Naive thymus-derived CD8-positive, alpha-beta T cell (primary cell): Measurements from ENCODE around the gene BCL6. TPM values are rescaled to one million over a fixed set of nuclear protein-coding genes. Genes with fewer than 3 reads are reported as not detected.

Experiments used
- ATAC-seq, 2 donors: fragments of 150-1000 bp; cut with Tn5 transposase in 1 of 2; sonication (Bioruptor Pico), chemical (Tn5 transposase) in 1 of 2; 1 replicate in 1 of 2; 2 replicates in 1 of 2; pipeline ENCODE4 v1.10.0; 2021; ENCODE audit warnings: mild to moderate bottlenecking in 2 of 2, moderate library complexity in 2 of 2
- POLR2A ChIA-PET: fragments of 350-600 bp; sonication (Branson Sonifier 250); formaldehyde crosslinking; loops from one replicate; lab custom pipeline; 2021; ENCODE audit warnings: antibody characterized with exemption; lab: Charles Lee
- DNase-seq, 10 donors: peaks; one replicate each; pipeline versions ENCODE4 v3.0.0 to v3.0.0-alpha.2; 2020 to 2022
- H3K27ac Mint-ChIP-seq, 10 donors: one replicate each; pipeline ENCODE4 v1.8.0; 2020 to 2022; ENCODE audit warnings: mild to moderate bottlenecking in 10 of 10, mixed read lengths in 10 of 10, moderate library complexity in 4 of 10, inconsistent platforms in 1 of 10
- H3K27me3 Mint-ChIP-seq, 5 donors: one replicate each; pipeline ENCODE4 v1.8.0; 2021 to 2022; ENCODE audit warnings: mixed read lengths in 5 of 5
- H3K36me3 Mint-ChIP-seq, 3 donors: one replicate each; pipeline ENCODE4 v1.8.0; 2020 to 2022; ENCODE audit warnings: mixed read lengths in 3 of 3, mild to moderate bottlenecking in 2 of 3, inconsistent platforms in 1 of 3
- H3K4me1 Mint-ChIP-seq, 4 donors: one replicate each; pipeline ENCODE4 v1.8.0; 2021 to 2022; ENCODE audit warnings: mixed read lengths in 4 of 4
- H3K4me3 Mint-ChIP-seq, 10 donors: one replicate each; pipeline ENCODE4 v1.8.0; 2020 to 2022; ENCODE audit warnings: mild to moderate bottlenecking in 10 of 10, mixed read lengths in 10 of 10, moderate library complexity in 6 of 10, inconsistent platforms in 1 of 10
- H3K9me3 Mint-ChIP-seq, 9 donors: one replicate each; pipeline ENCODE4 v1.8.0; 2020 to 2022; ENCODE audit warnings: mixed read lengths in 9 of 9, mild to moderate bottlenecking in 3 of 9, inconsistent platforms in 1 of 9, moderate library complexity in 1 of 9
- polyA plus RNA-seq, 3 donors: library from polyadenylated mRNA; unstranded; fragments of 300-500 nt; fragmentation: Illumina TruSeq; gene quantifications; one replicate each; pipeline ENCODE4 v1.2.3, GENCODE V29; 2021
- total RNA-seq, 8 experiments: library from RNA in 2 of 8; stranded (reverse) in 2 of 8; gene quantifications; one replicate each; pipeline ENCODE4 v1.2.3 and lab custom pipeline; 2021 to 2026

BCL6 gene
- 10 to 100 TPM; 21.3 to 23.0 TPM for total RNA-seq
- polyA plus RNA-seq = 1 to 10 TPM; 1.1 to 2.7 (median 2.3) TPM
- total RNA-seq (lab: John Stamatoyannopoulos, UW) = 7.9 to 32.5 (median 25.8) reads per million in 6 experiments

DNA sequence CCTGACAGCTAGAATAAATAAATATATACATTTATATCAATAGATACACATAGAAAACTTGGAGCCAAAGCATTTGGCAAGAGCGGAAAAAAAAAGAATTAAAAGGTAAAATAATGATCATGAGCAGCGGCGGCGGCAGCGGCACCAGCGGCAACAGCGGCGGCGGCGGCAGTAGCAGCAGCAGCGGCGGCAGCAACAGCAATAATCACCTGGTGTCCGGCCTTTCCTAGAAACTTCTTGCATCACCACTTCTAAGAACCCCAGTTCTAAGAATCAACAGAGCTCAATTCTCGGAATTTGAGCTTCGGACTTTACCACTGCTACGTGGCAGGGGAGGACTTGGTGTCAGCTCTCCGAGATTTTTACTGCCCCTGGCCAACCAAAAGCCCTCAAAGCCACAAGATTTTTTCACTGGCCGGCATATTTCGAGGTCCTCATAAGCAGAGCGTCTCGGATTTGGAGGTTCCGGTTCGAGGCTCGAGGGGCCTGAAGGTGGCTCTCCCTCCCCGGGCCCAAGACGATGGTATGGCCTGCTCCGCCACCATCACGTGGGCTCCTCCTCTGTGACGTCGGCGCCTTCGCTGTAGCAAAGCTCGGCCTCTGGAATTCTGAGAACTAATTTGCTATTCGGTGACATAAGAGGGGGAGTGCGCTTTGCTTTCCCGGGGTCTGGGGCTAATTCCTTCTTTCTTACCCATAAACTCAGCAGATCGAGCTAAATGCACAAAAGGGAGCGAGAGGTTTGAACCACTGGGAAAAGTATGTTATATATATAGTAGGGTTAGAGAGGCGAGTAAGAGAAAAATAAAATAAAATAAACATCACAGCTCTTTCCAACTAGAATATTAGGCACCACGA lies at the start of gene BCL6:
Gene BCL6 (minus strand): TSS at position 268 of the 858 bp plus-strand sequence. CDS start 11,775 bp downstream, outside the sequence.
- Mint-ChIP-seq H3K4me3 (peak within 1 kb of the TSS; percentile 94 to 100 (median 96)), H3K4me1 (peaks cover 35 to 91% (median 70%) of the 10 kb centered on the region in 4 donors), H3K27me3 (peaks cover 0 to 4% (median 0%) of the 10 kb centered on the region in 5 donors), H3K36me3 (peaks cover 0 to 6% (median 0%) of the 10 kb centered on the region in 3 donors), H3K27ac (peak within 1 kb of the TSS; percentile 98 to 100 (median 100)), H3K9me3 (no peaks in the 10 kb centered on the region)
- DNase-seq = peak; percentile 70 to 97 (median 91)
- ATAC-seq = peak; percentile 47 to 65
- POLR2A ChIA-PET = interaction anchor here (0.6 to 1.2 kb wide), 10 partner anchors 15 to 1399 kb away, joined by 3 to 8 read pairs (median 4); no protein-coding TSS in a partner anchor

- Mint-ChIP-seq H3K4me1 (peaks cover 24 to 32% (median 27%) of the 10 kb centered on the region in 4 donors), H3K9me3 (no peaks in the 10 kb centered on the region), H3K27ac (no peak overlapping the region), H3K4me3 (no peak overlapping the region), H3K27me3 (peaks cover 0 to 11% (median 0%) of the 10 kb centered on the region in 5 donors), H3K36me3 (no peaks in the 10 kb centered on the region)
- DNase-seq = no peak
- POLR2A ChIA-PET = no interaction called here
- no peak for ATAC-seq
Observed at GRCh38 chr3:187794731-187795130, 49.5 kb upstream of the BCL6 start.

GRCh38 chr3:187793618-187794017 lies 48.4 kb upstream of the BCL6 start:
- no peaks in the 10 kb centered on the region for H3K36me3 Mint-ChIP-seq
- POLR2A ChIA-PET = no interaction called here
- no peak for DNase-seq
- H3K27ac Mint-ChIP-seq = no peak overlapping the region
- H3K4me3 Mint-ChIP-seq = no peak overlapping the region
- H3K4me1 Mint-ChIP-seq = peaks cover 13 to 21% (median 20%) of the 10 kb centered on the region in 4 donors
- H3K27me3 Mint-ChIP-seq = peaks cover 0 to 11% (median 0%) of the 10 kb centered on the region in 5 donors
- ATAC-seq = no peak
- H3K9me3 Mint-ChIP-seq = no peaks in the 10 kb centered on the region

GRCh38 chr3:187792521-187792920 lies 47.3 kb upstream of the BCL6 start:
- Mint-ChIP-seq H3K9me3 (no peaks in the 10 kb centered on the region), H3K4me1 (peaks cover 2 to 13% (median 12%) of the 10 kb centered on the region in 4 donors), H3K36me3 (no peaks in the 10 kb centered on the region), H3K27ac (no peak overlapping the region), H3K27me3 (peaks cover 0 to 11% (median 0%) of the 10 kb centered on the region in 5 donors), H3K4me3 (no peak overlapping the region)
- POLR2A ChIA-PET = no interaction called here
- ATAC-seq = no peak
- no peak for DNase-seq

- no peak overlapping the region for H3K27ac Mint-ChIP-seq
- POLR2A ChIA-PET = no interaction called here
Observed at GRCh38 chr3:187789872-187790271, 44.6 kb upstream of the BCL6 start.

DNA sequence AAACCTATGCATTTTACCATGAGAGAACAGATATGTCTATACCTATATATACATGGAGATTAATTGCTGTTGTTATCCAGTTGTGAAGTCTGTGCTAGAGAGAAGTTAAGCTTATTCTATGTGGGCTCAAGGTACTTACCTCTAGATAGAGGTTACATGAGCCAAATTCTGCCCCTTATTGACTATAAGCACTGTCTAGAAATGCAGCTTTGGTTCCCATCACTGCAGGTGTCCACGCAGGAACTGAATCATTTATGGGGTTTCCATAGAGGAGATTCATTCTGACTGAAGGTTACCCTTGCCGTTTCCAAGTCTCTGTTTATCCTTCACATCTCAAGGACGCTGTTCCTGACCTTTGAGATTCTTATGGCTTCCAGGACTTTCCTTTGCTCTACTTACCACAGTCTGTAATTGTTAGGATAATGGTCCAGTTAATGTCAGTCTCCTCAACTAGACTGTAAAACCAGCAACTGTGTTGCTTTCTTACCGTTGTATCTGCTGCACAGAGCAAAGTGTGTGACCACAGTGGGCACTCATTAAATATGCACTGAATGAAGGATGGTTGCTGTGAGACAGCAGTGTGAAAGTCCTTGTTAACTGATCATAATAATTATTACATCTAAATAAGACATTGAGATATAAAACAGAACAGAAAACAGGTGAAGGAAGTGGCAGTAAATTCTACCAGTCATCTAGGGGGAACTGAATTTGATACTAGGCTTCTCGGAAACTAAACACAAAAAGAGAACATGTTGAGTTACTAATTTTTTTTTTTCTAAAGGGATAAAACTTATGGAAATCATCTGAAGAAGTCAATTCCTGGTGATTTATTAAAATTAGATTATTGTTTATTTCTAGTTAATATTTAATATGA lies 44.0 kb upstream of the BCL6 start:
- DNase-seq (no peak), ATAC-seq (no peak)
- Mint-ChIP-seq H3K9me3 (no peaks in the 10 kb centered on the region), H3K4me1 (peaks cover 0 to 11% (median 10%) of the 10 kb centered on the region in 4 donors), H3K36me3 (no peaks in the 10 kb centered on the region), H3K4me3 (no peak overlapping the region), H3K27ac (no peak overlapping the region), H3K27me3 (peaks cover 0 to 6% (median 0%) of the 10 kb centered on the region in 5 donors)
- POLR2A ChIA-PET = no interaction called here

More at GRCh38 chr3:187789872-187790271, 44.6 kb upstream of the BCL6 start:
- Mint-ChIP-seq H3K36me3 (no peaks in the 10 kb centered on the region), H3K9me3 (no peaks in the 10 kb centered on the region), H3K4me1 (peaks cover 0 to 11% (median 10%) of the 10 kb centered on the region in 4 donors), H3K4me3 (no peak overlapping the region), H3K27me3 (peaks cover 0 to 8% (median 0%) of the 10 kb centered on the region in 5 donors)
- no peak for DNase-seq
- no peak for ATAC-seq

GRCh38 chr3:187783098-187783497 lies 37.8 kb upstream of the BCL6 start:
- H3K27ac Mint-ChIP-seq = no peak overlapping the region

GRCh38 chr3:187782006-187782405 lies 36.7 kb upstream of the BCL6 start:
- ATAC-seq (no peak), DNase-seq (no peak)
- Mint-ChIP-seq H3K9me3 (no peaks in the 10 kb centered on the region), H3K27me3 (no peaks in the 10 kb centered on the region), H3K4me1 (peaks cover 8 to 24% (median 11%) of the 10 kb centered on the region in 4 donors), H3K4me3 (no peak overlapping the region), H3K27ac (no peak overlapping the region), H3K36me3 (no peaks in the 10 kb centered on the region)
- POLR2A ChIA-PET = no interaction called here

More at GRCh38 chr3:187783098-187783497, 37.8 kb upstream of the BCL6 start:
- Mint-ChIP-seq H3K4me1 (peaks cover 0 to 13% (median under 1%) of the 10 kb centered on the region in 4 donors), H3K36me3 (no peaks in the 10 kb centered on the region), H3K4me3 (no peak overlapping the region), H3K9me3 (no peaks in the 10 kb centered on the region), H3K27me3 (no peaks in the 10 kb centered on the region)
- DNase-seq (no peak), ATAC-seq (no peak)
- POLR2A ChIA-PET = no interaction called here

- no peak overlapping the region for H3K27ac Mint-ChIP-seq
- ATAC-seq = no peak
- peaks cover 10 to 29% (median 15%) of the 10 kb centered on the region in 4 donors for H3K4me1 Mint-ChIP-seq
- no peaks in the 10 kb centered on the region for H3K27me3 Mint-ChIP-seq
- POLR2A ChIA-PET = no interaction called here
- H3K36me3 Mint-ChIP-seq = no peaks in the 10 kb centered on the region
- no peaks in the 10 kb centered on the region for H3K9me3 Mint-ChIP-seq
- no peak for DNase-seq
- no peak overlapping the region for H3K4me3 Mint-ChIP-seq
Observed at GRCh38 chr3:187781001-187781400, 35.7 kb upstream of the BCL6 start.

GRCh38 chr3:187778726-187779125 lies 33.5 kb upstream of the BCL6 start:
- Mint-ChIP-seq H3K4me1 (peaks cover 13 to 37% (median 21%) of the 10 kb centered on the region in 4 donors), H3K36me3 (no peaks in the 10 kb centered on the region), H3K27me3 (no peaks in the 10 kb centered on the region), H3K9me3 (no peaks in the 10 kb centered on the region), H3K4me3 (no peak overlapping the region), H3K27ac (no peak overlapping the region)
- ATAC-seq (no peak), DNase-seq (no peak)
- POLR2A ChIA-PET = no interaction called here

- ATAC-seq (peak; percentile 89 to 93), DNase-seq (peak in 5 of 10 donors; percentile 12 to 42 (median 35))
- Mint-ChIP-seq H3K4me1 (peaks cover 13 to 42% (median 23%) of the 10 kb centered on the region in 4 donors), H3K27ac (peak overlapping the region in 7 of 10 donors; percentile 8 to 80 (median 58)), H3K9me3 (no peaks in the 10 kb centered on the region), H3K36me3 (no peaks in the 10 kb centered on the region), H3K4me3 (peak overlapping the region in 9 of 10 donors; percentile 3 to 58 (median 30)), H3K27me3 (peaks cover 0 to 1% (median 0%) of the 10 kb centered on the region in 5 donors)
- POLR2A ChIA-PET = no interaction called here
Observed at GRCh38 chr3:187777331-187777941, 32.2 kb upstream of the BCL6 start.

- Mint-ChIP-seq H3K4me3 (no peak overlapping the region), H3K27ac (no peak overlapping the region)
Observed at GRCh38 chr3:187775549-187775948, 30.3 kb upstream of the BCL6 start.

More at GRCh38 chr3:187775549-187775948, 30.3 kb upstream of the BCL6 start:
- POLR2A ChIA-PET = no interaction called here
- ATAC-seq (no peak), DNase-seq (no peak)
- H3K9me3 Mint-ChIP-seq = no peaks in the 10 kb centered on the region
- peaks cover 0 to 1% (median 0%) of the 10 kb centered on the region in 5 donors for H3K27me3 Mint-ChIP-seq
- H3K4me1 Mint-ChIP-seq = peaks cover 13 to 45% (median 24%) of the 10 kb centered on the region in 4 donors
- H3K36me3 Mint-ChIP-seq = no peaks in the 10 kb centered on the region
